ENCODE data around the gene CCL26. TPM values are rescaled to one million over a fixed set of nuclear protein-coding genes. Genes with fewer than 3 reads are reported as not detected.

The CCL26 gene
- total and polyA plus RNA-seq, 9 of the 15 experiments (the other 6 are each of a cell fraction or from before 2014, with no cell fraction given), result 2.3 to 26.8 (median 8.4) TPM

DNA sequence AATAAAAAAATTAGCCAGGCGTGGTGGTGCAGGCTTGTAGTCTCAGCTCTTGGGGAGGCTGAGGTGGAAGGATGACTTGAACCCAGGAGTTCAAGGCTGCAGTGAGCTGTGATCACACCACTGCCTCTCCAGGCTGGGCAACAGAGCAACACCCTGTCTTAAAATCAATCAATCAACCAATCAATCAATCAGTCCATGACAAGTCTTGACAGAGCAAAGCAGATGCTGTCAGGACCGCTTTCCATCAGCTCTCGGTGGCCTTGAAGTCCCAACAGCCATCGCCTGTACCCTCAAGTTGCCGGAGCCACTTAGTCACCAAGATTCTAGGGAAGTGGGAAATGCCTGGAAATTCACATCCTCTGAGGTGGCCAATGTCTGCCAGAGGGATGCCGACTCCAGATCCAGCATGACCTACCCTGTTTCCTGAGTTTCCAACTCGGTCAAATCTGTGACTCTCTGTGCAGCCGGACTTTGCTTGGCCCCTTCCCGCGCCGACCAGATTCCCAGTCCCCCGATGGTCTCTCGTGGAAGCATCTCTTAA, 42.5 kb upstream of the CCL26 start:
- Histone ChIP-seq H3K4me2 (ENCODE audit: insufficient read depth, low read length) (no peak overlapping the region), H3K27ac (ENCODE audit: extremely low read depth, low read depth, low read length) (no peak overlapping the region), H2AFZ (ENCODE audit: low read depth, low read length) (no peak overlapping the region), H3K79me2 (ENCODE audit: control insufficient read depth, insufficient read depth, low read length) (no peaks in the 10 kb centered on the region), H3K9me3 (replicated peaks; ENCODE audit: control insufficient read depth, insufficient read depth, low read depth, low read length) (no peaks in the 10 kb centered on the region), H3K4me1 (replicated peaks in 1 of 2; ENCODE audit: control insufficient read depth in 2 of 2, insufficient read depth in 2 of 2, low read length in 2 of 2) (peaks cover 11 to 16% of the 10 kb centered on the region in 2 experiments), H3K9me1 (ENCODE audit: control insufficient read depth, insufficient read depth, low read length) (peaks cover 4% of the 10 kb centered on the region), H4K20me1 (replicated peaks; ENCODE audit: control insufficient read depth, insufficient read depth, low read length) (no peaks in the 10 kb centered on the region), H3K4me3 (no peak overlapping the region), H3K9ac (ENCODE audit: insufficient read depth in 1 of 2, low read depth in 2 of 2, low read length in 2 of 2) (no peak overlapping the region), H3K27me3 (ENCODE audit: control insufficient read depth in 2 of 2, insufficient read depth in 2 of 2, low read length in 2 of 2) (no peaks in the 10 kb centered on the region; a peak in 2 of 5 replicates), H3K36me3 (ENCODE audit: control insufficient read depth, insufficient read depth, low read length) (no peaks in the 10 kb centered on the region)
- intact Hi-C loops (cut with micrococcal nuclease) (loop anchor here (2.0 kb wide), 1 partner anchor 28 kb away; no protein-coding TSS in a partner anchor), in situ Hi-C loops (cut with MboI) (no loop called here)
- ATAC-seq, result no peak
- TF ChIP-seq ZNF175 (CRISPR knock-in tag; IDR thresholded peaks at IDR 0.05; ENCODE audit: low read depth) (no peak), ZNF583 (CRISPR knock-in tag; IDR thresholded peaks at IDR 0.05) (no peak), RBM34 (IDR thresholded peaks at IDR 0.05; ENCODE audit: borderline replicate concordance, insufficient read depth, low read length) (no peak), MEIS2 (IDR thresholded peaks at IDR 0.05; ENCODE audit: partially characterized antibody) (peak; percentile 93), GTF2F1 (IDR thresholded peaks at IDR 0.05; ENCODE audit: low read depth, low read length) (no peak), CCNT2 (IDR thresholded peaks at IDR 0.05; ENCODE audit: borderline replicate concordance, extremely low read depth, insufficient read length, low read depth, low read length) (no peak), ARHGAP35 (IDR thresholded peaks at IDR 0.05; ENCODE audit: partially characterized antibody) (peak; percentile 12), FIP1L1 (IDR thresholded peaks at IDR 0.05; ENCODE audit: low read depth, low read length, poor library complexity, severe bottlenecking) (no peak), PTTG1 (tag; IDR thresholded peaks at IDR 0.05; ENCODE audit: low read depth) (no peak)
- TF ChIP-seq, protein P1, sequence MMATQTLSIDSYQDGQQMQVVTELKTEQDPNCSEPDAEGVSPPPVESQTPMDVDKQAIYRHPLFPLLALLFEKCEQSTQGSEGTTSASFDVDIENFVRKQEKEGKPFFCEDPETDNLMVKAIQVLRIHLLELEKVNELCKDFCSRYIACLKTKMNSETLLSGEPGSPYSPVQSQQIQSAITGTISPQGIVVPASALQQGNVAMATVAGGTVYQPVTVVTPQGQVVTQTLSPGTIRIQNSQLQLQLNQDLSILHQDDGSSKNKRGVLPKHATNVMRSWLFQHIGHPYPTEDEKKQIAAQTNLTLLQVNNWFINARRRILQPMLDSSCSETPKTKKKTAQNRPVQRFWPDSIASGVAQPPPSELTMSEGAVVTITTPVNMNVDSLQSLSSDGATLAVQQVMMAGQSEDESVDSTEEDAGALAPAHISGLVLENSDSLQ (IDR thresholded peaks at IDR 0.05), result peak; percentile 80
- TF ChIP-seq, protein P2, sequence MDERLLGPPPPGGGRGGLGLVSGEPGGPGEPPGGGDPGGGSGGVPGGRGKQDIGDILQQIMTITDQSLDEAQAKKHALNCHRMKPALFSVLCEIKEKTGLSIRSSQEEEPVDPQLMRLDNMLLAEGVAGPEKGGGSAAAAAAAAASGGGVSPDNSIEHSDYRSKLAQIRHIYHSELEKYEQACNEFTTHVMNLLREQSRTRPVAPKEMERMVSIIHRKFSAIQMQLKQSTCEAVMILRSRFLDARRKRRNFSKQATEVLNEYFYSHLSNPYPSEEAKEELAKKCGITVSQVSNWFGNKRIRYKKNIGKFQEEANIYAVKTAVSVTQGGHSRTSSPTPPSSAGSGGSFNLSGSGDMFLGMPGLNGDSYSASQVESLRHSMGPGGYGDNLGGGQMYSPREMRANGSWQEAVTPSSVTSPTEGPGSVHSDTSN (CRISPR knock-in tag; IDR thresholded peaks at IDR 0.05; ENCODE audit: low read depth), result no peak
- TF ChIP-seq, protein P2 (tag; conservative IDR thresholded peaks at IDR 0.05; ENCODE audit: low read depth), result peak; percentile 89
- no peak for FAIRE-seq
- 52% methylated on average over 13 of the region's 13 CpGs for WGBS (ENCODE audit: insufficient coverage, low coverage, missing lambda C conversion rate)
- CTCF ChIA-PET (ENCODE audit: low intra/inter-chr PET ratio), result no interaction called here
- no TSS peak for BruUV-seq (replicated peaks)
- POLR2A ChIA-PET, result no interaction called here
- no peak for DNase-seq (ENCODE audit: extremely low read depth in 1 of 4, low spot score in 3 of 4)
